Activated T-cell treated with anti-CD3 and anti-CD28 coated beads, Interleukin-2, amount 50 U/mL, for 48 hours (primary cell): ENCODE measurements around the gene GNB1L.

ENCODE experiments used
- DNase-seq, 2 experiments: peaks; one replicate each; pipeline ENCODE4 v3.0.0-alpha.2; 2020

The GNB1L gene

GRCh38 chr22:19875531-19876313, 21.0 kb upstream of the GNB1L start:
- peak in 1 of 2 experiments; percentile 12 for DNase-seq

- DNase-seq, result no peak
Measured at GRCh38 chr22:19875061-19875530, 20.4 kb upstream of the GNB1L start.

GRCh38 chr22:19874307-19875060, 19.8 kb upstream of the GNB1L start:
- peak; percentile 56 to 58 for DNase-seq

GRCh38 chr22:19873960-19874306, 19.3 kb upstream of the GNB1L start:
- no peak for DNase-seq

- no peak for DNase-seq
Measured at GRCh38 chr22:19873138-19873959, 18.7 kb upstream of the GNB1L start.

GRCh38 chr22:19872779-19873137, 18.1 kb upstream of the GNB1L start:
- DNase-seq, result no peak

GRCh38 chr22:19871845-19872778, 17.4 kb upstream of the GNB1L start:
- peak in 1 of 2 experiments; percentile 15 for DNase-seq

- DNase-seq, result peak in 1 of 2 experiments; percentile 10
Measured at GRCh38 chr22:19871023-19871844, 16.6 kb upstream of the GNB1L start.

GRCh38 chr22:19870153-19871022, 15.7 kb upstream of the GNB1L start:
- peak in 1 of 2 experiments; percentile 14 for DNase-seq

- DNase-seq, result no peak
Measured at GRCh38 chr22:19869497-19870152, 15.0 kb upstream of the GNB1L start.

GRCh38 chr22:19868773-19869471, 14.2 kb upstream of the GNB1L start:
- peak in 1 of 2 experiments; percentile 10 for DNase-seq

- no peak for DNase-seq
Measured at GRCh38 chr22:19868333-19868732, 13.7 kb upstream of the GNB1L start.

GRCh38 chr22:19867617-19868016, 12.9 kb upstream of the GNB1L start:
- no peak for DNase-seq

- no peak for DNase-seq
Measured at GRCh38 chr22:19866665-19867009, 12.0 kb upstream of the GNB1L start.

GRCh38 chr22:19865141-19865829, 10.6 kb upstream of the GNB1L start:
- DNase-seq, result no peak

GRCh38 chr22:19864538-19865106, 9.9 kb upstream of the GNB1L start:
- DNase-seq, result no peak

GRCh38 chr22:19863571-19863970, 8.9 kb upstream of the GNB1L start:
- DNase-seq, result no peak

GRCh38 chr22:19862619-19863246, 8.1 kb upstream of the GNB1L start:
- DNase-seq, result no peak
